Erythroblast (primary cell): ENCODE data around the gene SPATA6.
"Not testable (repeated sequence)": the region's sequence is repeated elsewhere in the genome, so short reads cannot be mapped to it uniquely, and the experiment has no call there.

Experiments
- GATA1 ChIP-seq: IDR thresholded peaks from 2 replicates; pipeline ENCODE4 v1.6.1; 2011; ENCODE audit warnings: low read depth, mild to moderate bottlenecking, control low read depth, low read length, moderate library complexity
- POLR2A ChIP-seq: IDR thresholded peaks from 2 replicates; pipeline ENCODE4 v1.6.1; 2011; ENCODE audit warnings: mild to moderate bottlenecking, low read length

DNA sequence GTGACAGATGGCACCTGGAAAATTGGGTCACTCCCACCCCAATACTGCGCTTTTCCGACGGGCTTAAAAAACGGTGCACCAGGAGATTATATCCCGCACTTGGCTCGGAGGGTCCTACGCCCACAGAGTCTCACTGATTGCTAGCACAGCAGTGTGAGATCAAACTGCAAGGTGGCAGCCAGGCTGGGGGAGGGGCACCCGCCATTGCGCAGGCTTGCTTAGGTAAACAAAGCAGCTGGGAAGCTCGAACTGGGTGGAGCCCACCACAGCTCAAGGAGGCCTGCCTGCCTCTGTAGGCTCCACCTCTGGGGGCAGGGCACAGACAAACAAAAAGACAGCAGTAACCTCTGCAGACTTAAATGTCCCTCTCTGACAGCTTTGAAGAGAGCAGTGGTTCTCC, 194.6 kb downstream of the SPATA6 start:
- TF ChIP-seq POLR2A, GATA1: not testable (repeated sequence)
